ENCODE results near the gene TTC39A. TPM values are rescaled to one million over a fixed set of nuclear protein-coding genes. Genes with fewer than 3 reads are reported as not detected.

Gene TTC39A
- total RNA-seq, 1 experiment from 2014 or later = 15.4 TPM

GRCh38 chr1:51280321-51280978 is 49.9 kb downstream of the TTC39A start (continued):
- TF ChIP-seq YY1 (IDR thresholded peaks at IDR 0.05; ENCODE audit: extremely low read depth, insufficient replicate concordance, low read depth, low read length) (no peak), CEBPB (IDR thresholded peaks at IDR 0.05; ENCODE audit: low read depth) (no peak), SIN3A (IDR thresholded peaks at IDR 0.05; ENCODE audit: low read depth) (no peak), SP1 (IDR thresholded peaks at IDR 0.05; ENCODE audit: low read depth) (no peak)

GRCh38 chr1:51276286-51276685 is 54.1 kb downstream of the TTC39A start:
- no peak overlapping the region for H3K27ac ChIP-seq (ENCODE audit: low read depth, low read length)
- no peak for TF ChIP-seq YY1 (IDR thresholded peaks at IDR 0.05; ENCODE audit: extremely low read depth, insufficient replicate concordance, low read depth, low read length)
- ChIA-PET RAD21 (ENCODE audit: low non-redundant PET in 1 of 2, low total read pairs in 2 of 2, uncharacterized antibody in 2 of 2, unreplicated experiment in 2 of 2) (no interaction called here), POLR2A (no interaction called here), CTCF (no interaction called here)
- H3K9ac ChIP-seq (ENCODE audit: low read length) = no peak overlapping the region
- BruUV-seq (replicated peaks) = no TSS peak
- H3K79me2 ChIP-seq (ENCODE audit: insufficient read depth, low read length) = no peaks in the 10 kb centered on the region; the same call in 1 of the 2 replicates
- ATAC-seq = no peak
- no peak overlapping the region for H2AFZ ChIP-seq (ENCODE audit: low read depth, low read length, poor library complexity, severe bottlenecking)
- DNase-seq (ENCODE audit: low read depth, low spot score) = no peak
- 0 out of 2 replicates have a peak, but pooled peaks cover 7% of the 10 kb centered on the region for H4K20me1 ChIP-seq (ENCODE audit: insufficient read depth)
- no peaks in the 10 kb centered on the region for H3K9me3 ChIP-seq (ENCODE audit: control insufficient read depth in 1 of 2, insufficient read depth in 1 of 2, low read depth in 1 of 2, low read length in 2 of 2)
- intact Hi-C loops (cut with micrococcal nuclease) = loop anchor here (10.0 kb wide), 1 partner anchor 401 kb away; no protein-coding TSS in a partner anchor
- peaks cover 0 to 10% of the 10 kb centered on the region in 2 experiments; a peak in 1 of 4 replicates for H3K36me3 ChIP-seq (ENCODE audit: control insufficient read depth in 1 of 2, insufficient read depth in 2 of 2, low read length in 2 of 2)
- H3K4me3 ChIP-seq (replicated peaks in 1 of 2; ENCODE audit: low read depth in 1 of 2, low read length in 2 of 2) = no peak overlapping the region
- no peaks in the 10 kb centered on the region for H3K9me2 ChIP-seq (ENCODE audit: insufficient read depth)
- no peaks in the 10 kb centered on the region for H3K4me1 ChIP-seq (ENCODE audit: control insufficient read depth in 1 of 2, insufficient read depth in 2 of 2, low read length in 2 of 2)
- no peak overlapping the region for H3K4me2 ChIP-seq (ENCODE audit: low read length)
- H3K27me3 ChIP-seq (ENCODE audit: insufficient read depth, low read length) = no peaks in the 10 kb centered on the region

GRCh38 chr1:51274676-51275075 is 55.7 kb downstream of the TTC39A start:
- no peak for ATAC-seq
- intact Hi-C loops (cut with micrococcal nuclease) = loop anchor here (10.0 kb wide), 1 partner anchor 400 kb away; no protein-coding TSS in a partner anchor
- H3K27me3 ChIP-seq (ENCODE audit: insufficient read depth, low read length) = no peaks in the 10 kb centered on the region
- no peak overlapping the region for H3K4me2 ChIP-seq (ENCODE audit: low read length)
- ChIA-PET POLR2A (no interaction called here), RAD21 (ENCODE audit: low non-redundant PET in 1 of 2, low total read pairs in 2 of 2, uncharacterized antibody in 2 of 2, unreplicated experiment in 2 of 2) (no interaction called here), CTCF (no interaction called here)
- no peak overlapping the region for H3K4me3 ChIP-seq (replicated peaks in 1 of 2; ENCODE audit: low read depth in 1 of 2, low read length in 2 of 2)
- no TSS peak for BruUV-seq (replicated peaks)
- H3K9me3 ChIP-seq (ENCODE audit: control insufficient read depth in 1 of 2, insufficient read depth in 1 of 2, low read depth in 1 of 2, low read length in 2 of 2) = no peaks in the 10 kb centered on the region
- DNase-seq (ENCODE audit: low read depth, low spot score) = no peak
- H3K27ac ChIP-seq (ENCODE audit: low read depth, low read length) = no peak overlapping the region
- no peak overlapping the region for H2AFZ ChIP-seq (ENCODE audit: low read depth, low read length, poor library complexity, severe bottlenecking)
- H4K20me1 ChIP-seq (ENCODE audit: insufficient read depth) = 0 out of 2 replicates have a peak, but pooled peaks cover 7% of the 10 kb centered on the region
- H3K79me2 ChIP-seq (ENCODE audit: insufficient read depth, low read length) = no peaks in the 10 kb centered on the region; the same call in 1 of the 2 replicates
- no peaks in the 10 kb centered on the region for H3K4me1 ChIP-seq (ENCODE audit: control insufficient read depth in 1 of 2, insufficient read depth in 2 of 2, low read length in 2 of 2)
- no peak overlapping the region for H3K9ac ChIP-seq (ENCODE audit: low read length)
- peaks cover 0 to 11% of the 10 kb centered on the region in 2 experiments; a peak in 2 of 4 replicates for H3K36me3 ChIP-seq (ENCODE audit: control insufficient read depth in 1 of 2, insufficient read depth in 2 of 2, low read length in 2 of 2)
- no peaks in the 10 kb centered on the region for H3K9me2 ChIP-seq (ENCODE audit: insufficient read depth)
- TF ChIP-seq ATF3 (IDR thresholded peaks at IDR 0.05) = no peak
- no peak for TF ChIP-seq ZBTB33 (IDR thresholded peaks at IDR 0.05; ENCODE audit: extremely low read depth, insufficient replicate concordance, low read length)
- no peak for TF ChIP-seq POLR2AphosphoS5 (IDR thresholded peaks at IDR 0.05; ENCODE audit: low read depth, low read length)
- TF ChIP-seq MAX (IDR thresholded peaks at IDR 0.05) = no peak
- no peak for TF ChIP-seq CEBPB (IDR thresholded peaks at IDR 0.05; ENCODE audit: low read depth)
- TF ChIP-seq SRF (IDR thresholded peaks at IDR 0.05; ENCODE audit: low read depth) = no peak
- TF ChIP-seq TCF7L2 (IDR thresholded peaks at IDR 0.05; ENCODE audit: borderline replicate concordance, extremely low read depth, insufficient read depth, insufficient read length) = no peak
- TF ChIP-seq EZH2 (IDR thresholded peaks at IDR 0.05) = no peak
- no peak for TF ChIP-seq ZFX (IDR thresholded peaks at IDR 0.05)
- TF ChIP-seq RAD21 (IDR thresholded peaks at IDR 0.05; ENCODE audit: low read depth) = no peak
- TF ChIP-seq EZH2phosphoT487 (IDR thresholded peaks at IDR 0.05; ENCODE audit: borderline replicate concordance) = no peak
- no peak for TF ChIP-seq JUND (IDR thresholded peaks at IDR 0.05)
- no peak for TF ChIP-seq FOSL1 (IDR thresholded peaks at IDR 0.05; ENCODE audit: low read depth)
- TF ChIP-seq EGR1 (IDR thresholded peaks at IDR 0.05; ENCODE audit: low read depth) = no peak
